Nephron progenitor cell (in vitro differentiated cells): ENCODE data around the gene NDUFC2.

Experiments
- DNase-seq: peaks from one replicate; pipeline ENCODE4 v3.0.0; 2021
- H3K27ac Mint-ChIP-seq: 2 replicates; pipeline ENCODE4 v1.8.0; 2021; ENCODE audit warnings: mild to moderate bottlenecking, moderate library complexity, mixed read lengths
- H3K27me3 Mint-ChIP-seq: 2 replicates; pipeline ENCODE4 v1.8.0; 2021; ENCODE audit warnings: mild to moderate bottlenecking, low read depth, mixed read lengths; ENCODE audit not compliant: poor library complexity
- H3K36me3 Mint-ChIP-seq: 2 replicates; pipeline ENCODE4 v1.8.0; 2021; ENCODE audit warnings: low read depth, mixed read lengths
- H3K4me1 Mint-ChIP-seq: 2 replicates; pipeline ENCODE4 v1.8.0; 2021; ENCODE audit warnings: mixed read lengths
- H3K4me3 Mint-ChIP-seq: 2 replicates; pipeline ENCODE4 v1.8.0; 2021; ENCODE audit warnings: mild to moderate bottlenecking, moderate library complexity, mixed read lengths
- H3K9me3 Mint-ChIP-seq: 2 replicates; pipeline ENCODE4 v1.8.0; 2021; ENCODE audit warnings: mild to moderate bottlenecking, moderate library complexity, mixed read lengths
- TF ChIP-seq, protein P1 (sequence below): fragments of 200-600 bp; sonication (generic); IDR thresholded peaks from 2 replicates; pipeline ENCODE4 v1.5.0; 2021; ENCODE audit warnings: antibody characterized with exemption

NDUFC2 gene

DNA sequence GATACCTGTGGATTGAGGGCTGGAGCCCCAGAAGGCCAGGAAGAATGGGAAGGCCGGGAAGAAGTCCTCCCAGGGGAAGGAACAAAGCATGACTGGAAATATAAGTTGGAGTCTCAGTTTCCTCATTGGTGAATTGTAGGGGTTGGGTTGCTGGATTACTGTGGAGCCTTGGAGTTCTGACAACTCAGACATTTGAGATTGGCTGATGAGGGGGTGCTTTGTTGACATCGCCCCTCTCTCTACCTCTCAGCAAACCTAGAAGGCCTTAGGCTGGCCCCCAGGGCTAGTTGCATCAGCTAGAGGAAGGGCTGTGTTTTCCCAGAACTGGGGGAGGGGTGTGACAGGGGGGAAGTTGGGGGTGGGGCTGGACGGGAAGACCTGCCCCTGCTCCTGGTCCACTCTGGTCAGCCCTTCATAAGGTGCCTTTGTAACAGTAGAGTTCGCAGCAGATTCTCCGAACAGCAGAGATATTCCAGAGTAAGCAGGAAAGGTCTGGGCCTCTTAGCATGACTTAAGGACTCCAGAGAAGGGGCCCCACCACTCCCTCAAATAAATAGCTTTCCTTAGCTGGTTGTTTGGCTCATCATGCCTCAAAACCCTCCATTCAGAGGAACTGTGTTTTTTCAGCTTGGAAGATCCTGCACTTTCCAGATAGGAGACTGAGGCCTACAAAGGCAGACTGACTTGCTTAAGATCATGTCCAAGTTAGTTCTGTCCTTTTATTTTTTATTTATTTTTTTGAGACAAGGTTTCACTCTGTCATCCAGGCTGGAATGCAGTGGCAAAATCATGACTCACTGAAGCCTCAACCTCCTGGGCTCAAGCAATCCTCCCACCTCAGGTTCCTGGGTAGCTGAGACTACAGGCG lies 28.5 kb downstream of the NDUFC2 start:
- no peak for DNase-seq
- TF ChIP-seq, protein P1, sequence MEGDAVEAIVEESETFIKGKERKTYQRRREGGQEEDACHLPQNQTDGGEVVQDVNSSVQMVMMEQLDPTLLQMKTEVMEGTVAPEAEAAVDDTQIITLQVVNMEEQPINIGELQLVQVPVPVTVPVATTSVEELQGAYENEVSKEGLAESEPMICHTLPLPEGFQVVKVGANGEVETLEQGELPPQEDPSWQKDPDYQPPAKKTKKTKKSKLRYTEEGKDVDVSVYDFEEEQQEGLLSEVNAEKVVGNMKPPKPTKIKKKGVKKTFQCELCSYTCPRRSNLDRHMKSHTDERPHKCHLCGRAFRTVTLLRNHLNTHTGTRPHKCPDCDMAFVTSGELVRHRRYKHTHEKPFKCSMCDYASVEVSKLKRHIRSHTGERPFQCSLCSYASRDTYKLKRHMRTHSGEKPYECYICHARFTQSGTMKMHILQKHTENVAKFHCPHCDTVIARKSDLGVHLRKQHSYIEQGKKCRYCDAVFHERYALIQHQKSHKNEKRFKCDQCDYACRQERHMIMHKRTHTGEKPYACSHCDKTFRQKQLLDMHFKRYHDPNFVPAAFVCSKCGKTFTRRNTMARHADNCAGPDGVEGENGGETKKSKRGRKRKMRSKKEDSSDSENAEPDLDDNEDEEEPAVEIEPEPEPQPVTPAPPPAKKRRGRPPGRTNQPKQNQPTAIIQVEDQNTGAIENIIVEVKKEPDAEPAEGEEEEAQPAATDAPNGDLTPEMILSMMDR: no peak
- no peak overlapping the region for H3K4me3 Mint-ChIP-seq
- peaks cover 5% of the 10 kb centered on the region for H3K27me3 Mint-ChIP-seq
- no peaks in the 10 kb centered on the region for H3K36me3 Mint-ChIP-seq
- no peaks in the 10 kb centered on the region for H3K9me3 Mint-ChIP-seq
- H3K4me1 Mint-ChIP-seq: peaks cover 30% of the 10 kb centered on the region
- peak overlapping the region; percentile 49 for H3K27ac Mint-ChIP-seq

DNA sequence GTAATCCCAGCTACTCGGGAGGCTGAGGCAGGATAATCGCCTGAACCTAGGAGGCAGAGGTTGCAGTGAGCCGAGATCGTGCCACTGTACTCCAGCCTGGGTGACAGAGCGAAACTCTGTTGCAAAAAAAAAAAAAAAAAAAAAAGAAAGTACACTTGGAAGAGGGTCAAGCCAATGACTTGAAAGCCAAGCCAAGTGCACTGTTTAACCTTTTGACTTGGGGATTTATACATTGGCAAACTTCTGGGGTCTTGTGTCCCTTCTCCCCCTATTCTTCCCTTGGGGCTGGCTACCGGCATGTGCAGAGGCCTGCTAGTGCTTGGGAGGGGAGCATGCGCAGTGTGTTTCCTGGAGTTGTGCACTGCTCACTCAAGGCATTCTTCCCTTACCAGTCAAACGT lies 30.3 kb downstream of the NDUFC2 start:
- H3K36me3 Mint-ChIP-seq: no peaks in the 10 kb centered on the region
- peak overlapping the region; percentile 57 for H3K27ac Mint-ChIP-seq
- TF ChIP-seq, protein P1: no peak
- no peak overlapping the region for H3K4me3 Mint-ChIP-seq
- H3K9me3 Mint-ChIP-seq: no peaks in the 10 kb centered on the region
- peaks cover 38% of the 10 kb centered on the region for H3K4me1 Mint-ChIP-seq
- DNase-seq: no peak
- H3K27me3 Mint-ChIP-seq: peaks cover 14% of the 10 kb centered on the region

DNA sequence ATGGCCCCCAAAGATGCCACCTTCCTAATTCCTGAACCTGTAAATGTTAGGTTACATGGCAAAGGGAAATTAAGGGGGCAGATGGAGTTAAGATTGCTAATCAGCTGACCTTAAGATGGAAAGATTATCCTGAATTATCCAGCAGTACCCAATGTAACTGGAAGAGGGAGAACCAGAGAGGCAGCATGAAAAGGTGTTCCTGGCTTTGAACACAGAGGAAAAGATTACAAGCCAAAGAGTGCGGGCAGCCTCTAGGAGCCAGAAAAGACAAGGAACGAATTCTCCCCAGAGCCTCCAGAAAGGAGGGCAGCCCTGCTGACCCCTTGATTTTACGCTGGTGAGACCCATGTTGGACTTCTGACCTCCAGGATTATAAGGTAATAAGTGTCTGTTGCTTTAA lies 31.1 kb downstream of the NDUFC2 start:
- Mint-ChIP-seq H3K9me3 (no peaks in the 10 kb centered on the region), H3K27ac (peak overlapping the region; percentile 74), H3K4me3 (no peak overlapping the region), H3K4me1 (peaks cover 38% of the 10 kb centered on the region), H3K27me3 (peaks cover 20% of the 10 kb centered on the region), H3K36me3 (no peaks in the 10 kb centered on the region)
- TF ChIP-seq, protein P1: no peak
- DNase-seq: no peak

DNA sequence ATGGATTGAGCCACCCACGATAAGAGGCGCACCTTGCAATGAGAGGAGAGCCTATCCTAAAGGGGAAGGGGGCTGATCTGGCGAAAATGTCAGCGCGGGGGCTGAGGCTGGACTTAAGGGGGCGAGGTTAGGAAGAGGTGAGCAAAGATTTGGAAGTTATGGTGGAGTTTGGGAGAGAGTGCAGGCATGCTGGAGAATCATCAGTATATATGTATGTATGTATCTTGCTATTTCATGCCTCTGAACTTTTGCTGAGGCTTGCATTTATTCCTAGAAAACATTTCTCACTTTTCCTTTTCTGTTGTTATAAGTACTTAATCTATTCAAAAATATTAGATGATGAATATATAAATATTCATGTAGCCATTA lies 33.2 kb downstream of the NDUFC2 start:
- TF ChIP-seq, protein P1: no peak
- no peaks in the 10 kb centered on the region for H3K36me3 Mint-ChIP-seq
- peak overlapping the region; percentile 66 for H3K4me3 Mint-ChIP-seq

DNA sequence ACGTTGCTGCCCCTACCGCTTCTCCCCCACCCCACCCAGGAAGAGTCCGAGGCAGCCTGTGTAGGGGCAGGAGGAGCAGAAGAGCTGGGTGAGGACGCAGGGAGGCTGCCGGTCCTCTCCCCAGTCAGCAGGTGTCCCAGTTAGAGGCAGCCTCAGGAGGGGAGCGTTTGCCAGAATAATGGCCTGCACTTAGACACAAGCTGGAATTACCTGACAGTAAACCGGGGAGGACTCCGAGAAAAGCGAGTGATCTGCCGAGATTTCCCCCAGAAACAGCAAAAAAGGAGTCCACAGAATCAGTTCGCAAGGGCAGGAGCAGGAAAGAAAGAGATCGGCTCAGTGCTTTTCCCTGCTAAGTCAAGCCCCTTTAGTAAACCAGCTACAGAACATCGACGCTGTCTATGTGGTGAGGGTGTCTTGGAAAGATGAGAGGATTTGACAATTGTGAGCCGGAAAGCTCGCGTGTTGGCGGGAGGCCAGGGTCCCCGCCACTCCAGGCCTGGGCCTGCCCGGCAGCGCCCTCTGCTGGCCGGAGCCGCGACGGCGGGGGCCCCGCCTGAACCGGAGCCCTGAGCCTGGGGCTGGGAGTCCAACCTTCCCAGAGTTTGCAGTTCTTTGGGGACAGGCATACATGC lies 33.7 kb downstream of the NDUFC2 start:
- H3K27me3 Mint-ChIP-seq: peaks cover 20% of the 10 kb centered on the region
- H3K4me3 Mint-ChIP-seq: peak overlapping the region; percentile 66
- TF ChIP-seq, protein P1: peak; percentile 99
- peaks cover 44% of the 10 kb centered on the region for H3K4me1 Mint-ChIP-seq
- H3K36me3 Mint-ChIP-seq: no peaks in the 10 kb centered on the region
- no peak overlapping the region for H3K27ac Mint-ChIP-seq
- peak; percentile 89 for DNase-seq
- no peaks in the 10 kb centered on the region for H3K9me3 Mint-ChIP-seq

More for the DNA sequence above, 33.2 kb downstream of the NDUFC2 start:
- peaks cover 44% of the 10 kb centered on the region for H3K4me1 Mint-ChIP-seq
- H3K27ac Mint-ChIP-seq: no peak overlapping the region
- DNase-seq: no peak
- peaks cover 20% of the 10 kb centered on the region for H3K27me3 Mint-ChIP-seq
- no peaks in the 10 kb centered on the region for H3K9me3 Mint-ChIP-seq
